Activated T-helper 17 cell treated with anti-CD3 and anti-CD28 coated beads, Interleukin-2, amount 50 U/mL, for 72 hours (primary cell): ENCODE results near the gene ARID3C. TPM values are rescaled to one million over a fixed set of nuclear protein-coding genes. Genes with fewer than 3 reads are reported as not detected.
"Not testable (repeated sequence)": the region's sequence is repeated elsewhere in the genome, so short reads cannot be mapped to it uniquely, and the experiment has no call there.

Source experiments
- ATAC-seq: fragments of 150-1000 bp; cut with Tn5 transposase; replicated peaks from 2 replicates; pipeline ENCODE4 v1.10.0; 2021; ENCODE audit warnings: mild to moderate bottlenecking, moderate library complexity
- H3K27ac Mint-ChIP-seq: one replicate; pipeline ENCODE4 v1.8.0; 2022; ENCODE audit warnings: mixed read lengths
- H3K27me3 Mint-ChIP-seq: one replicate; pipeline ENCODE4 v1.8.0; 2022; ENCODE audit warnings: mixed read lengths
- H3K36me3 Mint-ChIP-seq: one replicate; pipeline ENCODE4 v1.8.0; 2022; ENCODE audit warnings: low read depth, mild to moderate bottlenecking, mixed read lengths
- H3K4me1 Mint-ChIP-seq: one replicate; pipeline ENCODE4 v1.8.0; 2022; ENCODE audit warnings: mixed read lengths
- H3K4me3 Mint-ChIP-seq: one replicate; pipeline ENCODE4 v1.8.0; 2022; ENCODE audit warnings: mild to moderate bottlenecking, mixed read lengths
- H3K9me3 Mint-ChIP-seq: one replicate; pipeline ENCODE4 v1.8.0; 2022; ENCODE audit warnings: mixed read lengths
- total RNA-seq, 2 donors: library from RNA; stranded (reverse); gene quantifications; one replicate each; pipeline ENCODE4 v1.2.3, GENCODE V29; 2022

Gene ARID3C
- total RNA-seq, 2 donors from 2014 or later, result 0.17 to 0.42 TPM

- no peak overlapping the region for H3K27ac Mint-ChIP-seq
- H3K9me3 Mint-ChIP-seq, result no peaks in the 10 kb centered on the region
- H3K4me3 Mint-ChIP-seq, result no peak overlapping the region
- H3K27me3 Mint-ChIP-seq, result no peaks in the 10 kb centered on the region
- no peak for ATAC-seq
- peaks cover 20% of the 10 kb centered on the region for H3K4me1 Mint-ChIP-seq
- peaks cover 28% of the 10 kb centered on the region for H3K36me3 Mint-ChIP-seq
Observed at GRCh38 chr9:34644766-34645314, 16.0 kb upstream of the ARID3C start.

DNA sequence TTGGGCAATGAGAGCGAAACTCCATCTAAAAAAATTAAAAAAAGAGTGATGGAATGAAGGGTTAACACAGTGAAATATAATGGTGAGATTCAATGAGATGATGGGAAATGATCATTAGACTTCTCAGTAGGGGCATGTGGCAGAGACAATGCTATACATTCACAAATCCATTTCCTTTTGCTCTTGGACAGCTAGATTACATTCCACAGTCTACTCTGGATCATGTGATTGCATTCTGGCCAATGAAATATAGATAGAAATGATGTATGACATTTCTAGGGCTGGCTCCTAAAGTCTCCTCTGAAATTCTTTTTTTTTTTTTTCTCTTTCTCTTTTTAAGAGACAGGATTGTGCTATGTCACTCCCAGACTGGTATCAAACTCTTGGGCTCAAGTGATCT, 13.8 kb upstream of the ARID3C start:
- Mint-ChIP-seq H3K4me3 (no peak overlapping the region), H3K9me3 (no peaks in the 10 kb centered on the region), H3K27ac (no peak overlapping the region), H3K36me3 (peaks cover 7% of the 10 kb centered on the region), H3K4me1 (peaks cover 14% of the 10 kb centered on the region), H3K27me3 (no peaks in the 10 kb centered on the region)
- ATAC-seq, result no peak

GRCh38 chr9:34639322-34639721, 10.5 kb upstream of the ARID3C start:
- H3K4me1 Mint-ChIP-seq, result peaks cover 17% of the 10 kb centered on the region
- not testable (repeated sequence) for H3K27ac Mint-ChIP-seq, H3K27me3 Mint-ChIP-seq, ATAC-seq, H3K9me3 Mint-ChIP-seq
- H3K36me3 Mint-ChIP-seq, result peaks cover 28% of the 10 kb centered on the region
- H3K4me3 Mint-ChIP-seq, result peak overlapping the region; percentile 92

- Mint-ChIP-seq H3K4me1 (peaks cover 17% of the 10 kb centered on the region), H3K9me3 (no peaks in the 10 kb centered on the region), H3K36me3 (peaks cover 32% of the 10 kb centered on the region), H3K27me3 (no peaks in the 10 kb centered on the region), H3K4me3 (peak overlapping the region; percentile 92), H3K27ac (peak overlapping the region; percentile 98)
- no peak for ATAC-seq
Observed at GRCh38 chr9:34638138-34638445, 9.2 kb upstream of the ARID3C start.

DNA sequence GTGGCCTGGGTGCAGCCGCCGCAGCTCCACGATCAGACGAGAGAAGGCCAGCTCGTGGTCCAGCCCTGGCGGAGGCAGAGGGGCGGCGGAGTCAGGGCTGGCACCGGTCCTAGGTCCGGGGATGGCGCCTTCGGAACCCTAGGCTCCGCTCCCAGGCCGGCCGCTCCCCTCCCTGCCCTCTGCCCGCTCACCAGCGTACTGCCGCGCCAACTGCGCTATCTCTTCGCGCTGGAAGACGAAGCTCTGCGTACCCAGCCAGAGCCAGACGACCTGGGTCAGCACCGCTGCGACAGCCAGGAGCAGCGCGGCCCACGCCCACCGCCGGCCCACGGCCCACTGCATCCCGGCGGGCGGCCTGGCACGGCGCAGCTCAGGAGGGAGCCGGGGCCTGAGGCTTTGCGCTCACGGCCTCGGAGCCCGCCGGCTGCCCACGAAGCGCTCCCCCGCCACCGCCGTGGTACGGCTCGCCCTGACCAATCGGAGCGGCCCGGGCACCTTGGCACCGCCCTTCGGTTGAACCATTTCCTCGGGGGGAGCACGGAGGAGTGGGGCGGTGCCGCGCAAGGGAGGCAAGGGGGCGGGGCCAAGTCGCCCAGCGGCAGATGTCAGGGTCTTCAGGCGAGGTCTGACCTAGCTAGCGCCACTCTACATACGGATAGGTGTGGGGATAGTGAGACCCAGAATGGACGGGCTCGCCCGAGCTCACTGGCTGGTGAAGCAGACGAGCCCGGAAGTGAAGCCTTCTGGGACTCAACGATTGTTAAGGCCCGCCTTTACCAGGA, 8.7 kb upstream of the ARID3C start, which contains the start of gene SIGMAR1:
SIGMAR1 (minus strand) TSS at position 432 of the 782 bp plus-strand sequence; CDS start at position 342, 90 bp downstream.
- peak within 1 kb of the TSS; percentile 92 for H3K4me3 Mint-ChIP-seq
- peaks cover 17% of the 10 kb centered on the region for H3K4me1 Mint-ChIP-seq
- H3K27ac Mint-ChIP-seq, result peak within 1 kb of the TSS; percentile 98
- peak; percentile 95 for ATAC-seq
- no peaks in the 10 kb centered on the region for H3K27me3 Mint-ChIP-seq
- H3K36me3 Mint-ChIP-seq, result peaks cover 32% of the 10 kb centered on the region
- no peaks in the 10 kb centered on the region for H3K9me3 Mint-ChIP-seq

- H3K4me1 Mint-ChIP-seq, result peaks cover 17% of the 10 kb centered on the region
- peaks cover 32% of the 10 kb centered on the region for H3K36me3 Mint-ChIP-seq
- H3K4me3 Mint-ChIP-seq, result peak overlapping the region; percentile 92
- ATAC-seq, result peak; percentile 28
- peak overlapping the region; percentile 98 for H3K27ac Mint-ChIP-seq
- H3K9me3 Mint-ChIP-seq, result no peaks in the 10 kb centered on the region
- no peaks in the 10 kb centered on the region for H3K27me3 Mint-ChIP-seq
Observed at GRCh38 chr9:34636791-34637355, 8.0 kb upstream of the ARID3C start.

DNA sequence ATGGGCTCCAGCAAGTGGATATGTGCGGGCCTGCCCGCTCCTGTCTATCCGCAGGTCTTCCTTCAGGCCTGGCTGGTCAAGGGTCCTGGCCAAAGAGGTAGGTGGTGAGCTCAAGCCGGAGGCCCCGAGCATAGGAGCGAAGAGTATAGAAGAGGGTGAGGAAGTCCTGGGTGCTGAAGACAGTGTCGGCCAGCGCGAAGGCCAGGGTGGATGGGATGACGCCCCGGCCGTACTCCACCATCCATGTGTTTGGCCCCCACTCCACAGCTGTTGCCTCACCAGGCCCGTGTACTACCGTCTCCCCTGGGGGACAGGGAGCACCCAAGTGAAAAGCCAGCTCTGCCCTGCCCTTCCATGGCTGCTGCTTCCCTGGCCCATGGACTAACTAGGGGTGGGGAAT, 6.7 kb upstream of the ARID3C start:
- Mint-ChIP-seq H3K9me3 (no peaks in the 10 kb centered on the region), H3K4me1 (peaks cover 19% of the 10 kb centered on the region), H3K4me3 (peak overlapping the region; percentile 92), H3K27ac (no peak overlapping the region), H3K27me3 (peaks cover 2% of the 10 kb centered on the region), H3K36me3 (peaks cover 32% of the 10 kb centered on the region)
- no peak for ATAC-seq

DNA sequence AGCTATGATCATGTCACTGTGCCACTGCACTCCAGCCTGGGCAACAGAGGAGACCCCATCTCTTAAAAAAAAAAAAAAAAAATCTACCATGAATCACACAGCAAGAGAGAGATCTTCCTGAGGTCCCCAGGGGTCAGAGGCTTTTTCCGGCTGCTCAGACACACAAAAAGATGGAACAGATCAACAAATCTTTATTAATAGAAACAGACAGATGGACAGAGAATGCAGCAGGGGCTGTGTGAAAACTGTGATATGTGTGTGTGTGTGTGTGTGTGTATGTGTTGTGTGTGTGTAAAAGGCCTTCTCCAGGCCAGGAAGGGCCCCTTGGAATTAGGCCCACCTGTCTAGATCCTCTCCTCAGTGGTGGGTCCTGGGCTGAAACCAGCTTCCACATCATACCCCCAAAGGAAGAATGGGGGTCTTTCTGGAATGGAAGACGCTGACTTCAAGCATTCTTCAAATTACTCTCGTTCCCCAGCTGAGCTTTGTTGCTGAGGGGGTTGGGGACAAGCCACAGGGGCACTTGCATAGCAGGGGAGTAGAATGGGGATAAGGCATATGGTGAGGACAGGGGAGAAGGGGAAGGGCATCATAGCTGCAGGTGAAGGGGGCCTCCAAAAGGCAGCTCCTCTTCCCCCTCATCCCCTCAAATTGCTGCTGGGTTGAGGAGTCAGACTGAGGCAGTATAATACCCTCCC, 5.8 kb upstream of the ARID3C start:
- Mint-ChIP-seq H3K4me3 (no peak overlapping the region), H3K27ac (no peak overlapping the region), H3K36me3 (peaks cover 32% of the 10 kb centered on the region), H3K9me3 (no peaks in the 10 kb centered on the region), H3K27me3 (peaks cover 8% of the 10 kb centered on the region), H3K4me1 (peaks cover 21% of the 10 kb centered on the region)
- no peak for ATAC-seq

- Mint-ChIP-seq H3K9me3 (no peaks in the 10 kb centered on the region), H3K4me1 (peaks cover 21% of the 10 kb centered on the region), H3K36me3 (peaks cover 32% of the 10 kb centered on the region), H3K27ac (no peak overlapping the region), H3K27me3 (peaks cover 12% of the 10 kb centered on the region), H3K4me3 (no peak overlapping the region)
- peak; percentile 20 for ATAC-seq
Observed at GRCh38 chr9:34633851-34634550, 5.1 kb upstream of the ARID3C start.

- H3K4me1 Mint-ChIP-seq, result peaks cover 21% of the 10 kb centered on the region
Observed at GRCh38 chr9:34633166-34633565, 4.3 kb upstream of the ARID3C start.

DNA sequence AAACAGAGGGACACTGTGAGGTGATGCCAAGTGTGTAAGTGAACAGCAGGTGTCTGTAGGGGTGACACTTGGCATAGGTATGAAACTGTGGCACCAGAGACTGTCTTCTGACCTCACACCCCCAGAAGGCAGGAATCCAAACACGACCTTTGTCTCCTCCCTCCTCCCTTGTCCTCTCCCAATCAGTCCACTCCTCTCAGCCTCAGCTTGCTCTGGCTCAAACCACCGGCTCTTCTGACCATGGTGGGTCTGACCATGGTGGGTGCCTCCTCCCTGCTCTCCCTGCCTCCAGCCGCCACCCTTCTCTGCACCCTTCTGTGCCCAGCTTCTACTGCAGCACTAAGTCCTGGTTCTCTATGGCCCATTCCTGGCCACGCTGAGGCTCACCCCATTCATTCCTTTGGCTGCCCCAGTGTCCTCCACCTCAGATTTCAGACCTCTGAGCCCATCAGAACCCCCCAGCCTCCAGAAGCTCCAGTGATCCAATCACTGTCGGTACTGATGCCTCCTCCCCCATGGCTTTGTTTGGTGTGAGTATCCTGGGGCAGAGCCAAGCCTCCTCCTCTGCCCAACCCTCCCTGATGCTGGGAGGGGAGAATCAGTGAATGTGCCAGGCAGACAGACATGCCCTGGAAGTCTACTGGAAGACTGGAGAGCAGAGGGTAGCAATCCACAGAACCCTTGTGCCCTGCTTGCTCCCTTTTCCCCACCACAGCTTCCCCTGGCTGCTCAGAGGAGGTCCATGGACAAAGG, 1.7 kb upstream of the ARID3C start:
- ATAC-seq, result no peak
- Mint-ChIP-seq H3K4me3 (peak overlapping the region; percentile 72), H3K36me3 (peaks cover 17% of the 10 kb centered on the region), H3K27me3 (peaks cover 39% of the 10 kb centered on the region), H3K27ac (no peak overlapping the region), H3K4me1 (peaks cover 16% of the 10 kb centered on the region), H3K9me3 (no peaks in the 10 kb centered on the region)

More at GRCh38 chr9:34633166-34633565, 4.3 kb upstream of the ARID3C start:
- Mint-ChIP-seq H3K36me3 (peaks cover 32% of the 10 kb centered on the region), H3K27ac (no peak overlapping the region), H3K4me3 (no peak overlapping the region), H3K27me3 (peaks cover 18% of the 10 kb centered on the region), H3K9me3 (no peaks in the 10 kb centered on the region)
- ATAC-seq, result no peak

GRCh38 chr9:34629491-34629808, 584 bp upstream of the ARID3C start:
- no peak for ATAC-seq
- Mint-ChIP-seq H3K9me3 (no peaks in the 10 kb centered on the region), H3K27me3 (peaks cover 42% of the 10 kb centered on the region), H3K27ac (no peak overlapping the region), H3K4me3 (peak overlapping the region; percentile 72), H3K4me1 (peaks cover 12% of the 10 kb centered on the region), H3K36me3 (peaks cover 6% of the 10 kb centered on the region)

DNA sequence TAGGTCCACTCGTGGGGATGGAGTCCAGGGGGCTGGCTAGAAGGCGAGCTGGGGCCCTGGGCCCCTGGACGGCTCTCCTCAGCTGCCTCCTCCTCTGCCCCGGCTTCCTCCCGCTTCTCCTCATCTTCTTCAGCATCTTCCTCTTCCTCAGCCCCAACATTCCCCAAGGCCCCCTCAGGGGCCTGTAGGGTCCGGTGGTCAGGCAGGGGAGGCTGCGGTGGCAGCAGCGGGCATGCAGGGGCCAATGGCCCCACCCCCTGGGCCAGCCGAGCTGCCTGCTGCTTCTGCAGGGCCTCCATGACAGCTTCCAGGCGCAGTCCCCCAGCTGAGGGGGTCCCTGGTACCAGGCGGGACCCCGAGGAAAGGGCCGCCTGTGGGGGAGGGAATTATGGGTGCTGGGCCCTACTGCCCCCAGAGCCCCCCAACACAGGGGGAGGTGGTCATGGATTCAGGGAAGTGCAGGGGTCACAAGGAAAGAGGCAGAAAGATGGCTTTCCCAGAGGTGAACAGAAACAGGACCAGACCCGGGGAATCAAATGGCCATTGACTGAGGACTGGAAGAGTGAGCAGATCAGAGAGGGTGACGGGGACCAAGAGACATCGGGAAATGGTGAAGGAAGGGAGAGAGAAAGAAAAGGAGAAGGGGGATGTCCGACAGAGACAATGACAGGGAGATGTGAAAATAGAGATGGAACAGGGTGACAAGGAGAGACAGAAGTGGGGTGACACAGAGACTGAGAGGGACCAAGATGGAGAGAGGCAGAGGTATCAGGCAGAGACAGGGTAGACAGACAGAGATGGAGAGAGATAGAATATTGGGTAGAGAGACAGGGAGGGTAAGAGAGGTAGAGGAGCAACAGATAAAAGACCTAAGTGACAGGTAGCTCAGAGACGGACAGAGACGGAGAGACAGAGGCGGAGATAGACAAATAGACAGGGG, 880 bp downstream of the ARID3C start:
- no peak overlapping the region for H3K27ac Mint-ChIP-seq
- no peaks in the 10 kb centered on the region for H3K9me3 Mint-ChIP-seq
- no peak for ATAC-seq
- peak overlapping the region; percentile 72 for H3K4me3 Mint-ChIP-seq
- H3K4me1 Mint-ChIP-seq, result peaks cover 12% of the 10 kb centered on the region
- peaks cover 50% of the 10 kb centered on the region for H3K27me3 Mint-ChIP-seq
- H3K36me3 Mint-ChIP-seq, result no peaks in the 10 kb centered on the region
